ENCODE data around the gene MSI2.
A peak's percentile ranks its signal among the peaks of the same experiment; 100 is the strongest.
"Not testable (repeated sequence)": the region's sequence is repeated elsewhere in the genome, so short reads cannot be mapped to it uniquely, and the experiment has no call there.

Gene MSI2

GRCh38 chr17:57609125-57609877 lies 353.0 kb downstream of the MSI2 start:
- no peak for DNase-seq

GRCh38 chr17:57609878-57610270 lies 353.6 kb downstream of the MSI2 start:
- no peak for DNase-seq

DNA sequence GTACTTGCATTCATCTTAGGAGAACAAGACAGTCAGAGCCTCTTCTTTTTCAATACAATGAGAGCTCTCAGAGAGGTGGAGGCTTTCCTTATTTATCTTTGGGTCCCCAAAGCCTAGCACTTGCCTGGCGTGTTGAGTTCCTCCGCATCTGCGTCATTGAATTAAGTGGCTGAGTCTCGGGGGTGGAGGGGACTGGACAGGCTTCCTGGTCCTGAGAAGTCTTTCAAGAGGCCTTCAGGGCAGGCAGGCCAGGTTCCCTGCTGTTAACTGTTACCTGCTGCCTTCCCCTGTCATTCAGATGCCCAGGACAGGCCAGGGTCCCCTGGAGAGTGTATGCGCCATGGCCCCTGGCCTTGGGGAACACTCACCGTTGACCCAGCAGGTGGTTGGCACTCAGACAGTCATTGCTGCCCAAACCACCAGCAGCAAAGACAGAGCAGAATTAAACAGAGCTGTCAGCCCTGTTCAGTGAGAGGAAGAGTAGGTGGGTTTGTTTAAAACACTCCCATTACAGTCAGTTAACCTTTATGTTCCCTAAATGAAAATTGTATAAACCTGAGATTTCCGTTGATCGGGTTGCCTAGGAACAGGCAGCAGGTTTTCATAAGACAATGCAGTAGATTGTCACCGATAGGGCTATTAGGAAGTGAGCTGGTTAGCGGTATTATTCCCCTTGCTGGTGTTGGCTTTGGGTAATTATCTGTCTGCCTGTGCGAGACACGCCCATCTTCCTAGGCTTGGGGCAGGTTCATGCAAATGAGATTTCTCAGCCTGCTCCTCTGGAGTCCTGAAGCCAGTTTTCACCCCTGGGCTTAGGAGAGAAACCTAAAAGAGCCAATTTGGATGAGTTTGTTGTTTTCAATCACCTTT lies 356.1 kb downstream of the MSI2 start:
- DNase-seq, result peak; percentile 75

- no peak for DNase-seq
These were observed 358.4 kb downstream of the MSI2 start for GRCh38 chr17:57614742-57615141.

GRCh38 chr17:57615836-57616757 lies 359.8 kb downstream of the MSI2 start:
- DNase-seq, result no peak

GRCh38 chr17:57617218-57617617 lies 360.9 kb downstream of the MSI2 start:
- no peak for DNase-seq

GRCh38 chr17:57619061-57619937 lies 363.0 kb downstream of the MSI2 start:
- DNase-seq, result no peak

GRCh38 chr17:57620576-57620975 lies 364.3 kb downstream of the MSI2 start:
- DNase-seq, result no peak

DNA sequence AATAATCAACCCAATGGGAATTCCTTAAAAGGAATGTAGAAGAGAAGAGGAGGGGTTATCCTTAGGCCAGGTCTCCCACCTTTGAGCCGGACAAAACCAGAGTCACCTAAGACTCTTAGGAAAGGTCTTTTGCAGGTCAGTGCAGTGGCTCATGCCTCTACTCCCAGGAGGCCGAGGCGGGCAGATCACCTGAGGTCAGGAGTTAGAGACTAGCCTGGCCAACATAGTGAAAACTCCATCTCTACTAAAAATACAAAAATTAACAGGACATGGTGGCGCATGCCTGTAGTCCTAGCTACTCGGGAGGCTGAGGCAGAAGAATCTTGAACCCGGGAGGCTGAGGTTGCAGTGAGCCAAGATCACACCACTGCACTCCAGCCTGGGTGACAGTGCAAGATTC lies 365.5 kb downstream of the MSI2 start:
- DNase-seq, result not testable (repeated sequence)

GRCh38 chr17:57622306-57622682 lies 366.0 kb downstream of the MSI2 start:
- DNase-seq, result no peak

- DNase-seq, result no peak
These were observed 366.5 kb downstream of the MSI2 start for GRCh38 chr17:57622683-57623433.

DNA sequence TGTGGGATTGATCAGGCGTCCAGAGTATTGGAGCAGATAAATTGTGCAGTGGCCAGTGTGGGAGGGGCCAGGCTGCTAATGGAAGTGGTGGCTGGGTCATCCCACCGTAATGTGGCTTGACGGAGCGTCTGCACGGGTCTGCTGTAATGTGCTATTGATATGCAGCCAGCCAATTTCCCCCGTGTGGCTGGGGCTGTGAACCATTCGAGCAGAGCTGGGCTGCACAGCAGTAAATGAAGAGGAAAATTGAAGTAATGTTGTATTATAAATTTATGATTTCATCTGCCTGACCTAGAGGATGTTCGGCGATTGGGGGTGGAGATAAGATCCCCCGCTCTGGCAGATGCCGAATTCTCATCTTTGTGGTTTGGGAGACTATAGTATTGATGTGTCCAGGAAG lies 367.3 kb downstream of the MSI2 start:
- DNase-seq, result no peak

DNA sequence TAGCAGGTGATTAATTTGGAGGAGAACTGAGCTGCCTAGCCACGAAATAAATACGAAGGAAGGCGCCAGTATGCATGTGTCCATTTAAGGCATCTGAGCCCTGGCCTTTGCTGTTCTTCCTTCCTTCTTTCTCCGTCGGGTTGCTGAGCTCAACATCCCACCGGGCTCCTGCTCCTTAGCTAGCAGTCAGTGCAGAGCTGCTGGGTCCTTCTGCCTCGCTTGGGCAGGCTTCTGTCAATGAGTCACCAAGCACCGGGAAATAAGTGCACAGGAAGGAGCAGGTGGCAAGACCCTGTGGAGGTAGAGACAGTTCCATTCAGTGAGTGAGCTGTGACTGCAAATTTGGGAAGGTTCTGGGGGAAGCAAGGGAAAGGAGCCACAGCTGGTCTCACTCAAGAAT lies 368.1 kb downstream of the MSI2 start:
- no peak for DNase-seq

GRCh38 chr17:57625511-57625910 lies 369.2 kb downstream of the MSI2 start:
- no peak for DNase-seq

DNA sequence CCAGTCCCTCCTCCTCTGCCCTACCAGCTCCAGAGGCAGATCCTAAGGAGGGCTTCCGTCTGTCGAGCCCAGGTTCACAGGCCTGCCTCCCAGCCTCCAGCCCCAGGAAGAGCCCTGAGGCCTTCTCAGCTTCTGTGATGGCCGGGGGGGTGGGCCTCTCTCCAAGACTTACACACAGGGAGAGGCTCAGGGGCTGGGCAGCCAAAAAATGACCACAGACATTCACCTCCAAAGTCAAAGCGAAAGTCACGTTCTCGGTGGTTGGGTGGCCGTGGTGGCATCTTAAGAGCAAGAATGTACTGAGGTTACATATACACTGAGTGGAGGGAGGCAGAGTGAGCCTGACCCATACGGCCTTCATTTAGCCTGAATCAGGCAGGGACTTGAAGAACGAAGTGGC lies 369.6 kb downstream of the MSI2 start:
- no peak for DNase-seq

DNA sequence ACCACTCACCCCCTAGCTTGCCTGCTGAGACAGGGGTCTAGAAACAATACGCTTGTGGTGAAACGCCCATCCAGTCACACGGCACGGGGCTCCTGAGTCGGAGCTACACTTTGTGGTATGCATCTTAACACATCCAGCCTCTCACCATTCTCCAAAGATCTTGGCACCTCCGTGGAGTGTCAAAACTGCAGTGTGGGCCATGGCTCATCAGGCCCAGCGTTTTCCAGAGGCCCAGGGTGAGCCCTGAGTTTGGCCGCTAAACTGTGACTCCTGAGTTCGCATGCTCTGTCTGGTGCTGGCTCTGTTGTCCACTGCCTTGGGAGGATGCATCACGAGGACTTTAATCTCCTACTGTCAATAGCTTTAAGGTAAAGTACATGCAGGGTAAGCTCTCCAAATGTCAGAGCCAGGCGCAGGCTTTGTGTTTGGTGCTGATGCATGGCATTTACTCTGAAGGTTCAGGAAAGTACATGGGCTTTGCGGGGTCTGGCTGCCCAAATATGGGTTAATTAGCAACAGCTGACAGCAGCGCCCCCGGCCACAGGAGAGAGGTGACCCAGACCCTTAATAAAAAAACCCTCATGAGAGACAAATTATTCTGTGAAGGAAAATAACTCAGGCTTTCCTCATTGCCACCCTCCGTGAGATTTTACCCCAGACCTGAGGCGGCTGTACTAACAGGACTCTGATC lies 370.3 kb downstream of the MSI2 start:
- no peak for DNase-seq

- no peak for DNase-seq
These were observed 371.3 kb downstream of the MSI2 start for GRCh38 chr17:57627591-57627990.

- no peak for DNase-seq
These were observed 372.1 kb downstream of the MSI2 start for GRCh38 chr17:57628421-57628820.

DNA sequence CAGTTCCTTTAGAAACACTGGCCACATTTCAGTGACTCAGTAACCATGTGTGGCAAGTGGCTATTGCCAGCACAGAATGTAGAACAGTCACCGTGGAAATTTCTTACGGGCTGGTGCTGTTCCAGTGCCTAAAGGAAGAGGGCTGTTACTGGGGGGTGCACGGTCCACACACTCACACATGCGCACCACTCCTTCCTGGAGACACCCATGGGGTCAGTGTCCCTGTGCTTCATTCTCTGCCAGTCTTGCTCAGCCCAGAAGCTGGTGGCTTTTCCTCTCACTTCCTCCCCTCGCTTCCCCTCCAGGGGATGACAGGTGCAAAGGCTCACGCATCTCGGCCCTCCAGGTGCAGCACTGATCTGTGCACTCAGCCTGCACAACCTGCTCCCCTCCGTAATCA lies 373.1 kb downstream of the MSI2 start:
- peak; percentile 10 for DNase-seq

DNA sequence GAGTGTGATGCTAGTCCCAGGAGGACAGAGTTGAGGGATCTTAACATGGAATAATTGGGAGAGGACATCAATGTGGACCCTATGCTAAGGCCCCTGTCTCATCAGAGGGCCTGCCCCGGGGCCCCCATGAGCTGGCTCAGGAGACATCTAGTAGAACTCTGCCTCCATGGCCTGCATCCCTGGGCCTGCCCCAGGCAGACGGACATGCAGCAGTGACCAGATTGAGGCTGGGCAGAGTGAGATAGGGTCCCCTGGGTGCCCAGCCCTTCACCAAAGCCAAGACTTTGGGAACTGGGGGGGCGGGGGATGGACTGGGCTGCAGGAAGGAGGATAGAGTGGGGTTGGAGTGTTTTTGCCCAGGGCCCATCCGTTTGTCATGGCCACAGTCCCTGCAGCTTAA lies 373.6 kb downstream of the MSI2 start:
- DNase-seq, result no peak

GRCh38 chr17:57630736-57631135 lies 374.4 kb downstream of the MSI2 start:
- no peak for DNase-seq

Data from CD4-positive, alpha-beta T cell treated with Interleukin-10 for 1 hour (primary cell).